ENCODE measurements around the gene ALS2.

DNA sequence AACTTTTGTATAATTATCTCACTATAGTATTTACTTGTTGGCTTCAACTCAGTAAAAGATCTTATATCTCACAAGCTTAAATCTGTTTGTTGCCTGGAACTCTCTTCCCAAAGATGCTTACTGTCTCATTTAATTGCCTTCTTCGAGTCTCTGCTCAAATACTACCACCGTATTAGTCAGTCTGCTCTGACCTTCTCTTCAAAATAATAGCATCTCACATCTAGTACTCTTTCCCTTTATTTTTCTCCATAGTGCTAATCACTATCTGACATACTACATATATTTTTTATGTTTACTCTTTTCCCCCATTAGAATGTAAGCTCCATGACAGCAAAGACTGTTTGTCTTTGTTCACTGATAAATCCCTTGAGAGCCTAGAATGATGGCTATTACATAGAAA is 71.7 kb downstream of the ALS2 start:
- TF ChIP-seq, protein P1, sequence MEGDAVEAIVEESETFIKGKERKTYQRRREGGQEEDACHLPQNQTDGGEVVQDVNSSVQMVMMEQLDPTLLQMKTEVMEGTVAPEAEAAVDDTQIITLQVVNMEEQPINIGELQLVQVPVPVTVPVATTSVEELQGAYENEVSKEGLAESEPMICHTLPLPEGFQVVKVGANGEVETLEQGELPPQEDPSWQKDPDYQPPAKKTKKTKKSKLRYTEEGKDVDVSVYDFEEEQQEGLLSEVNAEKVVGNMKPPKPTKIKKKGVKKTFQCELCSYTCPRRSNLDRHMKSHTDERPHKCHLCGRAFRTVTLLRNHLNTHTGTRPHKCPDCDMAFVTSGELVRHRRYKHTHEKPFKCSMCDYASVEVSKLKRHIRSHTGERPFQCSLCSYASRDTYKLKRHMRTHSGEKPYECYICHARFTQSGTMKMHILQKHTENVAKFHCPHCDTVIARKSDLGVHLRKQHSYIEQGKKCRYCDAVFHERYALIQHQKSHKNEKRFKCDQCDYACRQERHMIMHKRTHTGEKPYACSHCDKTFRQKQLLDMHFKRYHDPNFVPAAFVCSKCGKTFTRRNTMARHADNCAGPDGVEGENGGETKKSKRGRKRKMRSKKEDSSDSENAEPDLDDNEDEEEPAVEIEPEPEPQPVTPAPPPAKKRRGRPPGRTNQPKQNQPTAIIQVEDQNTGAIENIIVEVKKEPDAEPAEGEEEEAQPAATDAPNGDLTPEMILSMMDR (IDR thresholded peaks at IDR 0.05) = no peak
- no peak for TF ChIP-seq POLR2A (IDR thresholded peaks at IDR 0.05)
